Measurements from ENCODE around the gene AKAP6.

The AKAP6 gene

GRCh38 chr14:32434880-32435279, 105.8 kb downstream of the AKAP6 start:
- TF ChIP-seq CTCF (IDR thresholded peaks at IDR 0.05; ENCODE audit: borderline replicate concordance, insufficient read depth, low read depth, low read length), result no peak
- H3K4me3 ChIP-seq (ENCODE audit: low read depth, low read length), result no peak overlapping the region

GRCh38 chr14:32435411-32435810, 106.3 kb downstream of the AKAP6 start:
- no peak for TF ChIP-seq CTCF (IDR thresholded peaks at IDR 0.05; ENCODE audit: borderline replicate concordance, insufficient read depth, low read depth, low read length)
- no peak overlapping the region for H3K4me3 ChIP-seq (ENCODE audit: low read depth, low read length)

GRCh38 chr14:32436993-32437392, 107.9 kb downstream of the AKAP6 start:
- H3K4me3 ChIP-seq (ENCODE audit: low read depth, low read length), result no peak overlapping the region

GRCh38 chr14:32438517-32438916, 109.4 kb downstream of the AKAP6 start:
- no peak for TF ChIP-seq CTCF (IDR thresholded peaks at IDR 0.05; ENCODE audit: borderline replicate concordance, insufficient read depth, low read depth, low read length)
- H3K4me3 ChIP-seq (ENCODE audit: low read depth, low read length), result no peak overlapping the region

More at GRCh38 chr14:32436993-32437392, 107.9 kb downstream of the AKAP6 start:
- no peak for TF ChIP-seq CTCF (IDR thresholded peaks at IDR 0.05; ENCODE audit: borderline replicate concordance, insufficient read depth, low read depth, low read length)

- no peak for TF ChIP-seq CTCF (IDR thresholded peaks at IDR 0.05; ENCODE audit: borderline replicate concordance, insufficient read depth, low read depth, low read length)
- no peak overlapping the region for H3K4me3 ChIP-seq (ENCODE audit: low read depth, low read length)
Measured at GRCh38 chr14:32443890-32444661, 115.0 kb downstream of the AKAP6 start.

- TF ChIP-seq CTCF (IDR thresholded peaks at IDR 0.05; ENCODE audit: borderline replicate concordance, insufficient read depth, low read depth, low read length), result no peak
- H3K4me3 ChIP-seq (ENCODE audit: low read depth, low read length), result no peak overlapping the region
Measured at GRCh38 chr14:32447371-32447770, 118.3 kb downstream of the AKAP6 start.

- TF ChIP-seq CTCF (IDR thresholded peaks at IDR 0.05; ENCODE audit: borderline replicate concordance, insufficient read depth, low read depth, low read length), result no peak
- H3K4me3 ChIP-seq (ENCODE audit: low read depth, low read length), result no peak overlapping the region
Measured at GRCh38 chr14:32449648-32450047, 120.5 kb downstream of the AKAP6 start.

Data from GM12875 (cell line).